SH-SY5Y (cell line): ENCODE measurements around the gene CYCS.

Source experiments
- GATA2 ChIP-seq: IDR thresholded peaks from 2 replicates; pipeline ENCODE4 v1.6.1; 2011; ENCODE audit warnings: mild to moderate bottlenecking, low read depth, low read length
- GATA3 ChIP-seq: IDR thresholded peaks from 2 replicates; pipeline ENCODE4 v1.6.1; 2011; ENCODE audit warnings: low read depth, mild to moderate bottlenecking, low read length, moderate library complexity

GRCh38 chr7:25095516-25096345 is 29.3 kb downstream of the CYCS start:
- TF ChIP-seq GATA2 (no peak), GATA3 (no peak)
